ENCODE data around the gene KICS2.

DNA sequence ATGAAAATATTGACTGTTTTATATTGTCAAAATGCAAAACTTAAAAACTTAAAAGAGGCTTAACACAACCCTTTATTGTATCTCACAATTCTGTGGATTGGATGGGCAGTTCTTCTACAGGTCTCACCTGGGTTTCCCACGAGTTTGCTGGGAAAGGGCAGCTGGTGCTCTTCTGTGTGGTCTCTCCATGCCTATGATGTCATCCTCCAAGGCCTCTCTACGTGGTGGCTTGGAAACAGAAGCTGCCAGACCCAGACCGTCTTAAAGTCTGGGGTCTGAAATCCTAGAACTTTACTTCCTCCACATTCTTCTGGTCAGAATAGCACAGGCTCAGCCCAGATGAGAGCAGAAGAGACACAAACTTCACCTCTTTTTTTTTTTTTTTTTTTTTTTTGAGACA lies 36.5 kb upstream of the KICS2 start:
- TF ChIP-seq CTCF (IDR thresholded peaks at IDR 0.05) (no peak), POLR2A (IDR thresholded peaks at IDR 0.05) (no peak)
